Fibroblast of pulmonary artery (primary cell): Measurements from ENCODE around the gene DCAF16.

Experiments
- DNase-seq: peaks from one replicate; pipeline ENCODE4 v3.0.0-alpha.2; 2010; ENCODE audit warnings: low read depth
- H3K4me3 ChIP-seq: replicated peaks from 2 replicates; pipeline ENCODE4 v1.5.1; 2011; ENCODE audit warnings: low read depth, mild to moderate bottlenecking, control low read depth, low read length, moderate library complexity
- CTCF ChIP-seq: IDR thresholded peaks from 2 replicates; pipeline ENCODE4 v1.5.1; 2011; ENCODE audit warnings: mild to moderate bottlenecking, control low read depth, low read length, inconsistent platforms; ENCODE audit errors: missing control alignments

DCAF16 gene

DNA sequence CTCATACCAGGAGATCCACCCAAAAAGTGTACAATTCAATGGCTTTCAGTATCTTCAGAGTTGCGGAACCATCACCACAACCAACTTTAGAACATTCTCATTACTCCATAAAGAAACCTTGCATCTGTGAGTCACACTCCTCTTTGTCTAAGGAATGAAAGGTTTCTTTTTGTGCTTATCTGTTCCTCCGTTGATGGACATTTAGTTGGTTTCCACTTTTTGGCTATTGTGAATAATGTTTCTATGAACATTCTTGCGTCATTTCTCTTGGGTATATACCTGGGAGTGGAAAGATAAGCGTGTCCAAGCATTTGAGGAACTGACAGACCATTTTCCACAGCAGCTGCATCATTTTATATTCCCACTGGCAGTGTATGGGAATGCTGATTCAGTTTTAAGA lies 39.7 kb downstream of the DCAF16 start:
- DNase-seq: peak; percentile 59
- H3K4me3 ChIP-seq: no peak overlapping the region
- no peak for TF ChIP-seq CTCF

GRCh38 chr4:17769406-17770174 lies 41.0 kb downstream of the DCAF16 start:
- no peak overlapping the region for H3K4me3 ChIP-seq
- no peak for DNase-seq
- no peak for TF ChIP-seq CTCF

GRCh38 chr4:17766826-17767458 lies 43.6 kb downstream of the DCAF16 start:
- no peak for DNase-seq
- no peak for TF ChIP-seq CTCF
- H3K4me3 ChIP-seq: no peak overlapping the region

DNA sequence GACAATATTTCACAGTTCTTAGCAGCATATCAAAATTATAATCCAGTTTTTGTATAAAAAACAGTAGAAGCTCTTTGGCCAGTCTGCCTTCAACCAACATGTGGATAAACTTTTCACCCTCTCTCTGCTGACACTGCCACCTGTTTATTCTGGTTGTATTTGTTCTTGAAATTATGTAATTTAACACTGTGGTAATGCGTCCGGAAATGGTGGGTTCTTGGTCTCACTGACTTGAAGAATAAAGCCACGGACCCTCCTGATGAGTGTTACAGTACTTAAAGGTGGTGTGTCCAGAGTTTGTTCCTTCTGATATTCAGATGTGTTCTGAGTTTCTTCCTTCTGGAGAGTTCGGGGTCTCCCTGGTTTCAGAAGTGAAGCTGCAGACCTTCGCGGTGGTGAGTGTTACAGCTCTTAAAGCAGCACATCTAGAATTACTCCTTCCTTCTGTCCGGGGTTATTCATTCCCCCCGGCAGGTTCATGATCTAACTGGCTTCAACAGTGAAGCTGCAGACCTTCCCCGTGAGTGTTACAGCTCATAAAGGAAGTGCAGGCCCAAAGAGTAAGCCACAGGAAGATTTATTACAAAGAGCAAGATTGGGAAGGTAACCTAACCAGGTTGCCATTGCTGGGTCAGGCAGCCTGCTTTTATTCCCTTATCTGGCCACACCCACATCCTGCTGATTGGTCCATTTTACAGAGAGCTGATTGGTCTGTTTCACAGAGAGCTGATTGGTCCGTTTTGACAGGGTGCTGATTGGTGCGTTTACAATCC lies 44.9 kb downstream of the DCAF16 start:
- DNase-seq: no peak
- TF ChIP-seq CTCF: no peak
- no peak overlapping the region for H3K4me3 ChIP-seq

GRCh38 chr4:17763931-17764330 lies 46.6 kb downstream of the DCAF16 start:
- no peak for DNase-seq
- TF ChIP-seq CTCF: no peak
- H3K4me3 ChIP-seq: no peak overlapping the region

DNA sequence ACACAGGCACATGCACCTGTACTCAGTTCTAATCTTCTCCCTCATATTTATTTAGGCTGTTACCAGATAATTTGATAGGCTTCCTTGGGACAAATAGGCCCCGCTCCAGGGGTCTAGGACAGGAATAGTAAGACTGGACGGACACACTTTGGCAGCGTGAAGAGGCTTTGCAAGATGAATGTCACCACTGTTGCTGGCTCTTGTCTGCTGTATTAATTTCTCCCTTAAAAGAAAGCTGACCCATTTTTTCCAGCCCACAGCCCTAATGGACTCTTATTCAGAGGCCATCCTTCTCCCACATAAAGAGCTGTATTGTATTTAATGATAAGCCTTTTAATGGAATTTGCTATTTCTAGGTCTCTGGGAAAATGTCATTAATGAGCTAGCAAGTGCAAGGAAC lies 47.1 kb downstream of the DCAF16 start:
- TF ChIP-seq CTCF: no peak
- no peak overlapping the region for H3K4me3 ChIP-seq
- no peak for DNase-seq
